OCI-LY1 (cell line): Measurements from ENCODE around the gene IKZF2.

Experiments
- EZH2 ChIP-seq: fragments of 200-600 bp; sonication (generic), shearing (Covaris generic); IDR thresholded peaks from 2 replicates; pipeline ENCODE4 v1.8.0; 2017; ENCODE audit warnings: borderline replicate concordance, mixed run types, mild to moderate bottlenecking, antibody characterized with exemption, low read length, moderate library complexity, mixed read lengths
- TF ChIP-seq, protein P1 (sequence below): fragments of 200-600 bp; sonication (generic), shearing (Covaris generic); IDR thresholded peaks from 2 replicates; pipeline ENCODE4 v1.5.1; 2017; ENCODE audit warnings: mild to moderate bottlenecking, antibody characterized with exemption, low read length, moderate library complexity, mixed read lengths

DNA sequence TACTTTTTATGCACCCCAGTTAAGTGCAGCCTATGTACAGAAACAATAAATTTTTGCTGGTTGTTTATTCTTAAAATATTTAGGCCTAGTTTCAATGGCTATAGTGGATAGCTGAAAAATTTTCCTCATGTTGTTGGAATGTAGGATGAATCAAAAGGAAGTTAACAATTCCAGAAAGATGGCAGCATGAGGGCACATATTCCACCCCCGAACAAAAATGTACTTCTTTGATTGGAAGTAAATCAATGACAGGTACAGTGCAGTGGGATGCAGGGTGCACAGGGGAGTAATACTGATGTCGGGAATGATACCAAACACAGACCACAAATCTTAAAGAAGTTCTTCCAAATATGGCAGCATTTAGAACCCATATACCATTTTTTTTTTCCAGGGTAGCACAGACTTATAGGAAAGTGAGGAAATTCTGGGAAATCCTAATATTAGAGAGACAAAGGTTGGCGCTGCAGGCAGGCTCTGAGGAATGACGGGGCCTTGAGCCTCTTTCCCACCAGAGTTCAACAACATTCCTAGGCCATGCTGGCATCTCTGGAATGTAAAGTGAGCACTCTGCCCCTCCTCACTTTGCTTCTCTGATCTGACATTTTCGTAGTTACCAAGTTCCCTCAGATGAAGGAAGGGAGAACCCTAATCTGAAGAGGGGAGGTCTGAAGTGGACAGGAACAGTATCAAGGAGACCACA, 36.6 kb upstream of the IKZF2 start:
- TF ChIP-seq EZH2 = no peak
- TF ChIP-seq, protein P1, sequence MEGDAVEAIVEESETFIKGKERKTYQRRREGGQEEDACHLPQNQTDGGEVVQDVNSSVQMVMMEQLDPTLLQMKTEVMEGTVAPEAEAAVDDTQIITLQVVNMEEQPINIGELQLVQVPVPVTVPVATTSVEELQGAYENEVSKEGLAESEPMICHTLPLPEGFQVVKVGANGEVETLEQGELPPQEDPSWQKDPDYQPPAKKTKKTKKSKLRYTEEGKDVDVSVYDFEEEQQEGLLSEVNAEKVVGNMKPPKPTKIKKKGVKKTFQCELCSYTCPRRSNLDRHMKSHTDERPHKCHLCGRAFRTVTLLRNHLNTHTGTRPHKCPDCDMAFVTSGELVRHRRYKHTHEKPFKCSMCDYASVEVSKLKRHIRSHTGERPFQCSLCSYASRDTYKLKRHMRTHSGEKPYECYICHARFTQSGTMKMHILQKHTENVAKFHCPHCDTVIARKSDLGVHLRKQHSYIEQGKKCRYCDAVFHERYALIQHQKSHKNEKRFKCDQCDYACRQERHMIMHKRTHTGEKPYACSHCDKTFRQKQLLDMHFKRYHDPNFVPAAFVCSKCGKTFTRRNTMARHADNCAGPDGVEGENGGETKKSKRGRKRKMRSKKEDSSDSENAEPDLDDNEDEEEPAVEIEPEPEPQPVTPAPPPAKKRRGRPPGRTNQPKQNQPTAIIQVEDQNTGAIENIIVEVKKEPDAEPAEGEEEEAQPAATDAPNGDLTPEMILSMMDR = no peak
